DOHH2 (cell line): Measurements from ENCODE around the gene TP63.

Source experiments
- H3F3A ChIP-seq: fragments of 200-600 bp; sonication (generic), shearing (Covaris generic); 2 replicates; pipeline ENCODE4 v1.6.0; 2016; ENCODE audit warnings: antibody characterized with exemption, mild to moderate bottlenecking; ENCODE audit not compliant: control insufficient read depth, insufficient read depth
- H3K27ac ChIP-seq: fragments of 200-600 bp; sonication (generic); 2 replicates; pipeline ENCODE4 v1.5.1; 2014; ENCODE audit warnings: low read depth, mild to moderate bottlenecking, low read length, moderate library complexity
- H3K27me3 ChIP-seq: fragments of 200-600 bp; sonication (generic); 2 replicates; pipeline ENCODE4 v1.6.1; 2014; ENCODE audit warnings: mild to moderate bottlenecking, low read length, mixed read lengths; ENCODE audit not compliant: control insufficient read depth
- H3K36me3 ChIP-seq: fragments of 200-600 bp; sonication (generic); 2 replicates; pipeline ENCODE4 v1.6.1; 2014; ENCODE audit warnings: mild to moderate bottlenecking, low read length, moderate library complexity, mixed read lengths; ENCODE audit not compliant: control insufficient read depth
- H3K4me1 ChIP-seq: fragments of 200-600 bp; sonication (generic); 2 replicates; pipeline ENCODE4 v1.6.1; 2014; ENCODE audit warnings: mild to moderate bottlenecking, low read length, mixed read lengths; ENCODE audit not compliant: control insufficient read depth
- H3K4me2 ChIP-seq: fragments of 200-600 bp; sonication (generic); 2 replicates; pipeline ENCODE4 v1.6.0; 2014; ENCODE audit warnings: mild to moderate bottlenecking, low read length, moderate library complexity
- H3K4me3 ChIP-seq: fragments of 200-600 bp; sonication (generic); 2 replicates; pipeline ENCODE4 v1.5.1; 2014; ENCODE audit warnings: mild to moderate bottlenecking, low read length, mixed read lengths
- H3K79me2 ChIP-seq: fragments of 200-600 bp; sonication (generic); 2 replicates; pipeline ENCODE4 v1.6.1; 2014; ENCODE audit warnings: mild to moderate bottlenecking, low read length, mixed read lengths; ENCODE audit not compliant: control insufficient read depth
- H3K9me2 ChIP-seq: fragments of 200-600 bp; sonication (generic); replicated peaks from 2 replicates; pipeline ENCODE4 v1.6.1; 2014; ENCODE audit warnings: mild to moderate bottlenecking, low read length, mixed read lengths; ENCODE audit not compliant: control insufficient read depth
- H3K9me3 ChIP-seq: fragments of 200-600 bp; sonication (generic); 2 replicates; pipeline ENCODE4 v1.6.1; 2014; ENCODE audit warnings: antibody characterized with exemption, low read length, mixed read lengths; ENCODE audit not compliant: control insufficient read depth, insufficient read depth
- H4K20me1 ChIP-seq: fragments of 200-600 bp; sonication (generic); 2 replicates; pipeline ENCODE4 v1.6.0; 2014; ENCODE audit warnings: low read depth, mild to moderate bottlenecking, antibody characterized with exemption, low read length, moderate library complexity; ENCODE audit not compliant: control insufficient read depth, insufficient read depth
- EZH2phosphoT487 ChIP-seq: fragments of 200-600 bp; sonication (generic); IDR thresholded peaks from 2 replicates; pipeline ENCODE4 v1.6.1; 2017; ENCODE audit warnings: borderline replicate concordance, mild to moderate bottlenecking, antibody characterized with exemption, low read length, moderate library complexity, mixed read lengths
- TF ChIP-seq, protein P1 (sequence below): fragments of 200-600 bp; sonication (generic); IDR thresholded peaks from one replicate; pipeline ENCODE4 v1.5.1; 2014; ENCODE audit warnings: antibody characterized with exemption, mild to moderate bottlenecking, low read depth, low read length; ENCODE audit not compliant: poor library complexity, severe bottlenecking

TP63 gene

DNA sequence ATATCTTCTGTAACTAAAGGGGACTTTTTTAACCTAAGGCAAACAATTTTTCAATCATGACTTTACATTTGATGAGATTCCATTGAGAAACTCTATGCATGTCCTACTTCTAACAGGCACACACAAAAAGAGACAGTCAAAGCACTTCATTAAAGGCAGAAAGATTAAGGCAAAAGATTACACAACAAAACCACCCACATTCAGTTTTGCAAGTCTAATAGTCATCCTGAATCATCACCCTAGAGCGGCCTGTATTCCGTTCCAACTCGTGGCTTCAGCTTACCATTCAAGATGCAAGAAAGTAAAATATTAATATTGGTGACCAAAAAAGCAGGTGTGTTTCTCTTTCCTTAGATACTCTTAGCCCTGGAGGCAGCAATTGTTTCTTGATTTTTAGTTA, 283.6 kb downstream of the TP63 start:
- H3K36me3 ChIP-seq = no peaks in the 10 kb centered on the region

GRCh38 chr3:189921770-189922169, 290.6 kb downstream of the TP63 start:
- Histone ChIP-seq H3K27me3 (no peaks in the 10 kb centered on the region), H3K4me2 (no peak overlapping the region), H3K36me3 (no peaks in the 10 kb centered on the region), H3K4me3 (no peak overlapping the region), H3K9me3 (no peaks in the 10 kb centered on the region), H3K27ac (no peak overlapping the region), H4K20me1 (no peaks in the 10 kb centered on the region), H3K79me2 (no peaks in the 10 kb centered on the region), H3K9me2 (no peaks in the 10 kb centered on the region), H3K4me1 (no peaks in the 10 kb centered on the region), H3F3A (no peaks in the 10 kb centered on the region)
- TF ChIP-seq, protein P1, sequence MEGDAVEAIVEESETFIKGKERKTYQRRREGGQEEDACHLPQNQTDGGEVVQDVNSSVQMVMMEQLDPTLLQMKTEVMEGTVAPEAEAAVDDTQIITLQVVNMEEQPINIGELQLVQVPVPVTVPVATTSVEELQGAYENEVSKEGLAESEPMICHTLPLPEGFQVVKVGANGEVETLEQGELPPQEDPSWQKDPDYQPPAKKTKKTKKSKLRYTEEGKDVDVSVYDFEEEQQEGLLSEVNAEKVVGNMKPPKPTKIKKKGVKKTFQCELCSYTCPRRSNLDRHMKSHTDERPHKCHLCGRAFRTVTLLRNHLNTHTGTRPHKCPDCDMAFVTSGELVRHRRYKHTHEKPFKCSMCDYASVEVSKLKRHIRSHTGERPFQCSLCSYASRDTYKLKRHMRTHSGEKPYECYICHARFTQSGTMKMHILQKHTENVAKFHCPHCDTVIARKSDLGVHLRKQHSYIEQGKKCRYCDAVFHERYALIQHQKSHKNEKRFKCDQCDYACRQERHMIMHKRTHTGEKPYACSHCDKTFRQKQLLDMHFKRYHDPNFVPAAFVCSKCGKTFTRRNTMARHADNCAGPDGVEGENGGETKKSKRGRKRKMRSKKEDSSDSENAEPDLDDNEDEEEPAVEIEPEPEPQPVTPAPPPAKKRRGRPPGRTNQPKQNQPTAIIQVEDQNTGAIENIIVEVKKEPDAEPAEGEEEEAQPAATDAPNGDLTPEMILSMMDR = no peak
- TF ChIP-seq EZH2phosphoT487 = no peak

More for the DNA sequence above, 283.6 kb downstream of the TP63 start:
- no peak overlapping the region for H3K27ac ChIP-seq
- H3K4me2 ChIP-seq = no peak overlapping the region
- no peaks in the 10 kb centered on the region for H3K79me2 ChIP-seq
- H3K4me1 ChIP-seq = no peaks in the 10 kb centered on the region
- no peak overlapping the region for H3K4me3 ChIP-seq
- H3F3A ChIP-seq = no peaks in the 10 kb centered on the region
- H3K9me3 ChIP-seq = no peaks in the 10 kb centered on the region
- TF ChIP-seq, protein P1 = no peak
- TF ChIP-seq EZH2phosphoT487 = no peak
- no peaks in the 10 kb centered on the region for H4K20me1 ChIP-seq
- no peaks in the 10 kb centered on the region for H3K27me3 ChIP-seq
- H3K9me2 ChIP-seq = no peaks in the 10 kb centered on the region

- no peaks in the 10 kb centered on the region for H3K4me1 ChIP-seq
- no peaks in the 10 kb centered on the region for H3K9me3 ChIP-seq
- no peak overlapping the region for H3K4me3 ChIP-seq
- no peaks in the 10 kb centered on the region for H3K9me2 ChIP-seq
- H3F3A ChIP-seq = no peaks in the 10 kb centered on the region
- no peak overlapping the region for H3K4me2 ChIP-seq
- H3K79me2 ChIP-seq = no peaks in the 10 kb centered on the region
- H3K36me3 ChIP-seq = no peaks in the 10 kb centered on the region
- H3K27me3 ChIP-seq = no peaks in the 10 kb centered on the region
- H4K20me1 ChIP-seq = no peaks in the 10 kb centered on the region
- TF ChIP-seq EZH2phosphoT487 = no peak
- TF ChIP-seq, protein P1 = no peak
- no peak overlapping the region for H3K27ac ChIP-seq
Observed at GRCh38 chr3:189927975-189928895, 297.0 kb downstream of the TP63 start.
